Mesangial cell (primary cell): ENCODE data around the gene NFYB. TPM values are rescaled to one million over a fixed set of nuclear protein-coding genes. Genes with fewer than 3 reads are reported as not detected.

Source experiments
- total RNA-seq: library from RNA; depleted of rRNA; stranded (reverse); fragments of >200 nt; gene quantifications from 2 replicates; pipeline ENCODE4 v1.2.3, GENCODE V29; 2015

NFYB gene
- total RNA-seq: 9.4 and 10.9 TPM in 2 replicates

DNA sequence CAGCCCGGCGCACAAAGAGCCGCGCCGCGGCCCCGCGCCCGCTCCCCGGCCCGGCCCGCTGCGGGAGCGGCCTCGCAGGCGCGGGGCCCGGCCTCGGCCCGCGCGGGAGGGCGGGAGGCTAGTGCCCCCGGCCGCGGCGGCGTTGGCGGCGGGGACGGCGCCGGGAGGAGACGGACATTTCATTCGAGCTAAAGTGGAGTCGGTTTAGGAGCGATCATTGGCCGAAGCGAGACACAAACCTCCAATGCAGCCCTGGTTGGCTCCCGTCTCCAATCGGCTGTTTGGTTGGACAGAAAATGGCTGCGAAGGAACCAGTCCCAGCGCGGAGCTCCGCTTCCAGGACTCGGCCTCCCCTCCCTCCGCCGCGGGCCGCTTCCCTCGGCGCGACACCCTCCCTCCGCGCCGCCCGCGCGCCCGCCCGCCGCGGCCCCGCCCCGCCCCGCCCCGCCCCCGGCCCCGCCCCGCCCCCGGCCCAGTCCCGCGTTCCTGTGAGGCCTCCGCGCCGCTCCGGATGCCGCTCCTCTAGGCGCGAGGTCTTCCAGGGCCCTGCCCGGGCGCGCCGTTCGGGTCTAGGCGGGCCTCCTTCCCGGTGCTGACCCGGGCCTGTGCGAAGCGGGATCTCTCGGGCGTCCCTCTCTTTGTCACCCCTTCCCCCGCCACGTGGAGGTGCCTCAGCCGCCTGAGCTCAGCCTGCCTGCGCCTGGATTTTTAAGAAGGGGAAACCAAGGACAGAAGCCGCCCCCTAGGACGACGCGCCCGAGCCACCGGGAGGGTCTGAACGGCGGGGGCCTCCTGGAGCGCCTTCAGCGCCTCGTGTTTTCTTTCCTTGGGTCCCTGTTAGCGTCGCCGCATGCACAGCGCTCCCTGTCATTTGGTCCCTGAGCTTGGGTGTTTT lies at the start of gene NFYB:
Gene NFYB, minus strand, starts transcription at position 309 of the 895 bp plus-strand sequence. CDS start 2,757 bp downstream, outside the sequence.

Other genes starting within 250 kb of the NFYB start
- 161 and 336 TPM in 2 replicates for gene HSP90B1, start 207.8 kb downstream of the NFYB start, total RNA-seq
- gene TDG, start 172.3 kb downstream of the NFYB start, total RNA-seq: 19.6 and 19.7 TPM in 2 replicates
- 2.1 and 10.9 TPM in 2 replicates for gene GLT8D2, start 88.0 kb downstream of the NFYB start, total RNA-seq
- 4.6 and 6.8 TPM in 2 replicates for gene HCFC2, start 73.7 kb downstream of the NFYB start, total RNA-seq
- 57.7 and 108 TPM in 2 replicates for gene TXNRD1, start 77.6 kb upstream of the NFYB start, total RNA-seq
- 1.3 and 1.4 TPM in 2 replicates for gene EID3, start 165.5 kb upstream of the NFYB start, total RNA-seq